ENCODE data around the gene IMP4. TPM values are rescaled to one million over a fixed set of nuclear protein-coding genes. Genes with fewer than 3 reads are reported as not detected.

IMP4 gene
- total and polyA plus RNA-seq, 2 experiments from 2014 or later, result 87.8 to 147 TPM

DNA sequence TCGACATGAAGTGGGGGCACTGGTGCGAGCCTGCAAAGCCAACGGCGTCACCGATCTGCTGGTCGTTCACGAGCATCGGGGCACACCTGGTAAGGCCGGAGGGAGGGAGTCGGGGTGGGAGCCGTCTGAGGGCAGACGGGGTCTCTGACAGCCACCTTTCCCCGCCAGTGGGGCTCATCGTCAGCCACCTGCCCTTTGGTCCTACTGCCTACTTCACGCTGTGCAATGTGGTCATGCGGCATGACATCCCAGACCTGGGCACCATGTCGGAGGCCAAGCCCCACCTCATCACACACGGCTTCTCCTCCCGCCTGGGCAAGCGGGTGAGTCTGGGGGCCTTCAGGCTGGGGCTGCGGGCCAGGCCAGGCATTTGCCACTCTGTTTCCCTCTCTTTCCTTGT lies 2.9 kb downstream of the IMP4 start:
- Histone ChIP-seq H3K9me2 (ENCODE audit: insufficient read depth) (no peaks in the 10 kb centered on the region), H3K79me2 (replicated peaks; ENCODE audit: insufficient read depth) (peaks cover 21% of the 10 kb centered on the region), H3K4me1 (ENCODE audit: insufficient read depth) (peaks cover 4% of the 10 kb centered on the region; the same call in 1 of the 2 replicates), H3K27me3 (ENCODE audit: insufficient read depth) (no peaks in the 10 kb centered on the region), H3F3A (replicated peaks; ENCODE audit: low read depth) (0 out of 2 replicates have a peak, but pooled peaks cover 3% of the 10 kb centered on the region), H3K4me2 (no peak overlapping the region), H4K20me1 (replicated peaks; ENCODE audit: insufficient read depth) (peaks cover 8% of the 10 kb centered on the region), H3K27ac (ENCODE audit: low read depth) (no peak overlapping the region), H2AFZ (no peak overlapping the region), H3K4me3 (no peak overlapping the region), H3K36me3 (ENCODE audit: insufficient read depth) (peaks cover 25% of the 10 kb centered on the region)
- ATAC-seq (no peak), DNase-seq (ENCODE audit: low spot score) (no peak)
- Mint-ChIP-seq H3K9me3 (no peaks in the 10 kb centered on the region), H3K27me3 (ENCODE audit: insufficient read depth, low read depth, poor library complexity) (peaks cover 15% of the 10 kb centered on the region), H3K4me3 (no peak overlapping the region), H3K36me3 (ENCODE audit: low read depth) (peaks cover 54% of the 10 kb centered on the region), H3K27ac (no peak overlapping the region), H3K4me1 (peaks cover 8% of the 10 kb centered on the region)
- no peak for TF ChIP-seq JUNB (IDR thresholded peaks at IDR 0.05; ENCODE audit: unreplicated experiment)
- no peak for TF ChIP-seq ZNF114 (CRISPR knock-in tag; IDR thresholded peaks at IDR 0.05)
- TF ChIP-seq, protein P1, sequence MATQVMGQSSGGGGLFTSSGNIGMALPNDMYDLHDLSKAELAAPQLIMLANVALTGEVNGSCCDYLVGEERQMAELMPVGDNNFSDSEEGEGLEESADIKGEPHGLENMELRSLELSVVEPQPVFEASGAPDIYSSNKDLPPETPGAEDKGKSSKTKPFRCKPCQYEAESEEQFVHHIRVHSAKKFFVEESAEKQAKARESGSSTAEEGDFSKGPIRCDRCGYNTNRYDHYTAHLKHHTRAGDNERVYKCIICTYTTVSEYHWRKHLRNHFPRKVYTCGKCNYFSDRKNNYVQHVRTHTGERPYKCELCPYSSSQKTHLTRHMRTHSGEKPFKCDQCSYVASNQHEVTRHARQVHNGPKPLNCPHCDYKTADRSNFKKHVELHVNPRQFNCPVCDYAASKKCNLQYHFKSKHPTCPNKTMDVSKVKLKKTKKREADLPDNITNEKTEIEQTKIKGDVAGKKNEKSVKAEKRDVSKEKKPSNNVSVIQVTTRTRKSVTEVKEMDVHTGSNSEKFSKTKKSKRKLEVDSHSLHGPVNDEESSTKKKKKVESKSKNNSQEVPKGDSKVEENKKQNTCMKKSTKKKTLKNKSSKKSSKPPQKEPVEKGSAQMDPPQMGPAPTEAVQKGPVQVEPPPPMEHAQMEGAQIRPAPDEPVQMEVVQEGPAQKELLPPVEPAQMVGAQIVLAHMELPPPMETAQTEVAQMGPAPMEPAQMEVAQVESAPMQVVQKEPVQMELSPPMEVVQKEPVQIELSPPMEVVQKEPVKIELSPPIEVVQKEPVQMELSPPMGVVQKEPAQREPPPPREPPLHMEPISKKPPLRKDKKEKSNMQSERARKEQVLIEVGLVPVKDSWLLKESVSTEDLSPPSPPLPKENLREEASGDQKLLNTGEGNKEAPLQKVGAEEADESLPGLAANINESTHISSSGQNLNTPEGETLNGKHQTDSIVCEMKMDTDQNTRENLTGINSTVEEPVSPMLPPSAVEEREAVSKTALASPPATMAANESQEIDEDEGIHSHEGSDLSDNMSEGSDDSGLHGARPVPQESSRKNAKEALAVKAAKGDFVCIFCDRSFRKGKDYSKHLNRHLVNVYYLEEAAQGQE (IDR thresholded peaks at IDR 0.05; ENCODE audit: unreplicated experiment), result no peak

DNA sequence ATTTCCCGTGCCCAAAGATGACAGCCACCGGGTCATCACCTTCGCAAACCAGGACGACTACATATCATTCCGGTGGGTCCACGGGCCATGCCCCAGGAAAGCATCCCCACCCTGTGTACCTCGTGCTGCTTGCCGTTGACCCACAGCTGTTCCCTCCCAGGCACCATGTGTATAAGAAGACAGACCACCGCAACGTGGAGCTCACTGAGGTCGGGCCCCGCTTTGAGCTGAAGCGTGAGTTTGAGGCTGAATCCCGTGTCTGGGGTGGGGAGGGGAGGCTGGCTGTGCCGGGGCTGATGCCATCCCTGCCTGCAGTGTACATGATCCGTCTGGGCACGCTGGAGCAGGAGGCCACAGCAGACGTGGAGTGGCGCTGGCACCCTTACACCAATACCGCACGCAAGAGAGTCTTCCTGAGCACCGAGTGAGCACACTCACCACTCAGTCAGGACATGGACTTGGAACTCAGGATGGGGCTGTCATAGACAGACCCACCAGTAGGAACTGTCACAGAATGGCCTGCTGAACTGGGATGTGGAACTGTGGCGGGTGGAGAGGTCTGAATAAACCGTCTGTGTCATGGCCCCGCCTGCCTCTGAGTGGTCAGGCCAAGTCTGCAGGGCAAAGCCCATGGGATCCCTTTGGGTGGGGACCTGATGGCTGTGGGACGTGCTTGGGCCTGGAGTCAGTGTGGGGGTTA lies 3.5 kb downstream of the IMP4 start:
- Histone ChIP-seq H2AFZ (no peak overlapping the region), H3K4me2 (no peak overlapping the region), H3K9me2 (ENCODE audit: insufficient read depth) (no peaks in the 10 kb centered on the region), H4K20me1 (replicated peaks; ENCODE audit: insufficient read depth) (peaks cover 8% of the 10 kb centered on the region), H3K27ac (ENCODE audit: low read depth) (no peak overlapping the region), H3K36me3 (ENCODE audit: insufficient read depth) (peaks cover 25% of the 10 kb centered on the region), H3K4me1 (ENCODE audit: insufficient read depth) (peaks cover 3% of the 10 kb centered on the region; the same call in 1 of the 2 replicates), H3F3A (replicated peaks; ENCODE audit: low read depth) (0 out of 2 replicates have a peak, but pooled peaks cover 3% of the 10 kb centered on the region), H3K4me3 (no peak overlapping the region), H3K79me2 (replicated peaks; ENCODE audit: insufficient read depth) (peaks cover 21% of the 10 kb centered on the region), H3K27me3 (ENCODE audit: insufficient read depth) (no peaks in the 10 kb centered on the region)
- Mint-ChIP-seq H3K27me3 (ENCODE audit: insufficient read depth, low read depth, poor library complexity) (peaks cover 15% of the 10 kb centered on the region), H3K36me3 (ENCODE audit: low read depth) (peaks cover 54% of the 10 kb centered on the region), H3K4me3 (no peak overlapping the region), H3K4me1 (peaks cover 6% of the 10 kb centered on the region), H3K27ac (no peak overlapping the region), H3K9me3 (no peaks in the 10 kb centered on the region)
- no peak for TF ChIP-seq POLR2AphosphoS5 (IDR thresholded peaks at IDR 0.05; ENCODE audit: low read depth)
- ATAC-seq (no peak), DNase-seq (ENCODE audit: low spot score) (no peak)

DNA sequence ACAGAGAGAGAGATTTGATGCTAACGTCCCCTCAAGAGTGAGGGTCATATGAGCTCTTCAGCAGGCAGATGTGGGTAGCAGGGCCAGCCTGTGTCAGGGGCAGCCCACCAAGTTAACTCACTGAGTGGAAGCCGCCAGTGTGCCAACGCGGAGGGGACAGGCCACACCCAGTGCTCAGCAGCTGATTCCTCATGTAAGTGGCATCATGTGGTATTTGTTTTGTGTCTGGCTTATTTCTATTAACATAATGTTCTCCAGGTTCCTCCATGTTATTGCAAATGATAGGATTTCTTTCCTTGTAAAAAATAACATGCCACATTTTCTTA lies 4.0 kb downstream of the IMP4 start:
- H3K36me3 Mint-ChIP-seq (ENCODE audit: low read depth), result peaks cover 54% of the 10 kb centered on the region
- no peaks in the 10 kb centered on the region for H3K4me1 ChIP-seq (ENCODE audit: insufficient read depth)

More for the DNA sequence above, 4.0 kb downstream of the IMP4 start:
- Histone ChIP-seq H3K27ac (ENCODE audit: low read depth) (no peak overlapping the region), H3K27me3 (ENCODE audit: insufficient read depth) (no peaks in the 10 kb centered on the region), H3K79me2 (replicated peaks; ENCODE audit: insufficient read depth) (peaks cover 21% of the 10 kb centered on the region), H3K4me3 (no peak overlapping the region), H3K9me2 (ENCODE audit: insufficient read depth) (no peaks in the 10 kb centered on the region), H3F3A (replicated peaks; ENCODE audit: low read depth) (0 out of 2 replicates have a peak, but pooled peaks cover 3% of the 10 kb centered on the region), H4K20me1 (replicated peaks; ENCODE audit: insufficient read depth) (peaks cover 8% of the 10 kb centered on the region), H2AFZ (no peak overlapping the region), H3K4me2 (no peak overlapping the region), H3K36me3 (ENCODE audit: insufficient read depth) (peaks cover 25% of the 10 kb centered on the region)
- ATAC-seq (no peak), DNase-seq (ENCODE audit: low spot score) (no peak)
- H3K27ac Mint-ChIP-seq, result no peak overlapping the region
- H3K4me1 Mint-ChIP-seq, result peaks cover 2% of the 10 kb centered on the region
- TF ChIP-seq EZH2phosphoT487 (IDR thresholded peaks at IDR 0.05; ENCODE audit: unreplicated experiment) (no peak), NANOG (IDR thresholded peaks at IDR 0.05; ENCODE audit: borderline replicate concordance) (no peak), CREB1 (CRISPR knock-in tag; IDR thresholded peaks at IDR 0.05; ENCODE audit: low read depth) (no peak), JUNB (IDR thresholded peaks at IDR 0.05; ENCODE audit: unreplicated experiment) (no peak)
- TF ChIP-seq, protein P2, sequence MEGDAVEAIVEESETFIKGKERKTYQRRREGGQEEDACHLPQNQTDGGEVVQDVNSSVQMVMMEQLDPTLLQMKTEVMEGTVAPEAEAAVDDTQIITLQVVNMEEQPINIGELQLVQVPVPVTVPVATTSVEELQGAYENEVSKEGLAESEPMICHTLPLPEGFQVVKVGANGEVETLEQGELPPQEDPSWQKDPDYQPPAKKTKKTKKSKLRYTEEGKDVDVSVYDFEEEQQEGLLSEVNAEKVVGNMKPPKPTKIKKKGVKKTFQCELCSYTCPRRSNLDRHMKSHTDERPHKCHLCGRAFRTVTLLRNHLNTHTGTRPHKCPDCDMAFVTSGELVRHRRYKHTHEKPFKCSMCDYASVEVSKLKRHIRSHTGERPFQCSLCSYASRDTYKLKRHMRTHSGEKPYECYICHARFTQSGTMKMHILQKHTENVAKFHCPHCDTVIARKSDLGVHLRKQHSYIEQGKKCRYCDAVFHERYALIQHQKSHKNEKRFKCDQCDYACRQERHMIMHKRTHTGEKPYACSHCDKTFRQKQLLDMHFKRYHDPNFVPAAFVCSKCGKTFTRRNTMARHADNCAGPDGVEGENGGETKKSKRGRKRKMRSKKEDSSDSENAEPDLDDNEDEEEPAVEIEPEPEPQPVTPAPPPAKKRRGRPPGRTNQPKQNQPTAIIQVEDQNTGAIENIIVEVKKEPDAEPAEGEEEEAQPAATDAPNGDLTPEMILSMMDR (conservative IDR thresholded peaks at IDR 0.05; ENCODE audit: low read depth in 2 of 2), result no peak
- TF ChIP-seq, protein P3, sequence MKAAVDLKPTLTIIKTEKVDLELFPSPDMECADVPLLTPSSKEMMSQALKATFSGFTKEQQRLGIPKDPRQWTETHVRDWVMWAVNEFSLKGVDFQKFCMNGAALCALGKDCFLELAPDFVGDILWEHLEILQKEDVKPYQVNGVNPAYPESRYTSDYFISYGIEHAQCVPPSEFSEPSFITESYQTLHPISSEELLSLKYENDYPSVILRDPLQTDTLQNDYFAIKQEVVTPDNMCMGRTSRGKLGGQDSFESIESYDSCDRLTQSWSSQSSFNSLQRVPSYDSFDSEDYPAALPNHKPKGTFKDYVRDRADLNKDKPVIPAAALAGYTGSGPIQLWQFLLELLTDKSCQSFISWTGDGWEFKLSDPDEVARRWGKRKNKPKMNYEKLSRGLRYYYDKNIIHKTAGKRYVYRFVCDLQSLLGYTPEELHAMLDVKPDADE (IDR thresholded peaks at IDR 0.05), result no peak
- peaks cover 16% of the 10 kb centered on the region for H3K27me3 Mint-ChIP-seq (ENCODE audit: insufficient read depth, low read depth, poor library complexity)
- no peaks in the 10 kb centered on the region for H3K9me3 Mint-ChIP-seq
- H3K4me3 Mint-ChIP-seq, result no peak overlapping the region

Data from GM23338 (cell line).